HepG2 (cell line): ENCODE measurements around the gene IL26. TPM values are rescaled to one million over a fixed set of nuclear protein-coding genes. Genes with fewer than 3 reads are reported as not detected.

Experiments used
- ATAC-seq: fragments of 200-7000 bp; cut with Tn5 transposase; 3 replicates; pipeline ENCODE4 v1.9.1; 2020; ENCODE audit warnings: mild to moderate bottlenecking, moderate library complexity
- BruUV-seq: library from RNA; stranded (reverse); fragments of 400-500 nt; replicated peaks from 2 replicates; lab custom pipeline; 2021; lab: Mats Ljungman, UMichigan
- CTCF ChIA-PET: fragments of 300-600 bp; formaldehyde crosslinking; extraction: SDS; loops from one replicate; lab custom pipeline; 2021; ENCODE audit warnings: low total read pairs, inconsistent platforms, low intra/inter-chr PET ratio; lab: Yijun Ruan, JAX
- POLR2A ChIA-PET: fragments of 350-600 bp; sonication (Branson Sonifier 250); formaldehyde crosslinking; loops from one replicate; lab custom pipeline; 2020; ENCODE audit warnings: antibody characterized with exemption, inconsistent platforms; lab: Yijun Ruan, JAX
- DNase-seq: peaks from one replicate; pipeline ENCODE4 v3.0.0-alpha.2; 2015; ENCODE audit warnings: low spot score
- FAIRE-seq: peaks from 3 replicates; lab custom pipeline; 2011; peaks lifted over from hg19 to GRCh38; lab: Jason Lieb, UNC
- H2AFZ ChIP-seq: one replicate; pipeline ENCODE4 v1.6.1; 2011; ENCODE audit warnings: low read length, inconsistent platforms
- H3K27ac ChIP-seq: fragments of 300-600 bp; 3 replicates; pipeline ENCODE4 v1.8.0; 2011; ENCODE audit warnings: mixed run types, mild to moderate bottlenecking, mixed read lengths, low read length, inconsistent platforms; ENCODE audit not compliant: insufficient read depth; ENCODE audit errors: extremely low read length
- H3K27me3 ChIP-seq, 2 experiments: fragments of 200-600 bp in 1 of 2; 2 replicates in 1 of 2; 3 replicates in 1 of 2; pipeline versions ENCODE4 v1.6.0 to v1.8.0; 2011; ENCODE audit warnings: low read length in 2 of 2, mild to moderate bottlenecking in 2 of 2, moderate library complexity in 2 of 2, inconsistent platforms in 1 of 2; ENCODE audit not compliant: insufficient read depth in 2 of 2, control insufficient read depth in 1 of 2
- H3K36me3 ChIP-seq, 2 experiments: fragments of 200-600 bp in 1 of 2; replicated peaks in 1 of 2; 2 replicates in 1 of 2; 3 replicates in 1 of 2; pipeline versions ENCODE4 v1.5.1 to v1.8.0; 2011; ENCODE audit warnings: low read length in 2 of 2, inconsistent platforms in 1 of 2; ENCODE audit not compliant: insufficient read depth in 2 of 2, control insufficient read depth in 1 of 2
- H3K4me1 ChIP-seq: 2 replicates; pipeline ENCODE4 v1.5.1; 2012; ENCODE audit warnings: low read length, inconsistent platforms; ENCODE audit not compliant: insufficient read depth
- H3K4me2 ChIP-seq: 2 replicates; pipeline ENCODE4 v1.6.0; 2011; ENCODE audit warnings: low read depth, low read length, inconsistent platforms
- H3K4me3 ChIP-seq, 3 experiments: fragments of 200-600 bp in 1 of 3; sonication (generic), shearing (Covaris generic) in 1 of 3; replicated peaks in 1 of 3; 2 replicates each; pipeline ENCODE4 v1.5.1; 2011 to 2016; ENCODE audit warnings: low read length in 3 of 3, inconsistent platforms in 2 of 3, low read depth in 2 of 3, mild to moderate bottlenecking in 2 of 3, control low read depth in 1 of 3, mixed read lengths in 1 of 3; ENCODE audit not compliant: insufficient read depth in 1 of 3
- H3K79me2 ChIP-seq: one replicate; pipeline ENCODE4 v1.6.1; 2011; ENCODE audit warnings: low read length, inconsistent platforms; ENCODE audit not compliant: insufficient read depth
- H3K9ac ChIP-seq: 2 replicates; pipeline ENCODE4 v1.6.0; 2011; ENCODE audit warnings: mild to moderate bottlenecking, low read depth, low read length, inconsistent platforms; ENCODE audit not compliant: insufficient read depth
- H3K9me3 ChIP-seq: 2 replicates; pipeline ENCODE4 v1.5.1; 2012; ENCODE audit warnings: mild to moderate bottlenecking, low read length
- H4K20me1 ChIP-seq: 2 replicates; pipeline ENCODE4 v1.6.0; 2011; ENCODE audit warnings: inconsistent platforms, mild to moderate bottlenecking, low read length, moderate library complexity; ENCODE audit not compliant: insufficient read depth
- GPN1 ChIP-seq: sonication (generic); formaldehyde crosslinking; IDR thresholded peaks from 2 replicates; pipeline ENCODE4 v1.5.1; 2020; ENCODE audit warnings: missing genetic modification reagents, borderline replicate concordance
- RBAK ChIP-seq: sonication (generic); formaldehyde crosslinking; IDR thresholded peaks from 2 replicates; pipeline ENCODE4 v1.5.1; 2020; ENCODE audit warnings: mild to moderate bottlenecking, missing genetic modification reagents
- SETDB1 ChIP-seq: sonication (generic); formaldehyde crosslinking; IDR thresholded peaks from 2 replicates; pipeline ENCODE4 v1.5.1; 2020; ENCODE audit warnings: missing genetic modification reagents, mild to moderate bottlenecking, borderline replicate concordance
- ZKSCAN8 ChIP-seq: IDR thresholded peaks from 2 replicates; pipeline ENCODE4 v1.6.1; 2016; ENCODE audit warnings: borderline replicate concordance, missing genetic modification reagents, missing compliant biosample characterization
- ZSCAN20 ChIP-seq: sonication (generic); formaldehyde crosslinking; IDR thresholded peaks from 2 replicates; pipeline ENCODE4 v1.4.0; 2020; ENCODE audit warnings: missing genetic modification reagents, mild to moderate bottlenecking, borderline replicate concordance
- ZSCAN22 ChIP-seq: sonication (generic); formaldehyde crosslinking; IDR thresholded peaks from 2 replicates; pipeline ENCODE4 v1.4.0; 2020; ENCODE audit warnings: mild to moderate bottlenecking, missing genetic modification reagents
- WGBS: methylation state at CpG from one replicate; pipeline ENCODE4 v1.1.6; 2017; ENCODE audit warnings: low lambda C conversion rate; 5-methylcytosine and 5-hydroxymethylcytosine counted together
- in situ Hi-C: cut with HindIII; loops from 2 replicates; pipeline ENCODE4 v1.10.0; 2017; ENCODE audit warnings: low pct_unique_long_range_greater_than_20kb; ENCODE audit not compliant: extremely low pct_ligation_motif_present
- intact Hi-C: fragments of 100-400 bp; cut with micrococcal nuclease; formaldehyde crosslinking; loops from one replicate; pipeline ENCODE4 v1.10.0; 2022; ENCODE audit not compliant: unreplicated experiment
- polyA plus RNA-seq, 8 experiments: library from polyadenylated mRNA; depleted of rRNA in 3 of 8; stranded (reverse) in 7 of 8; unstranded in 1 of 8; fragments of >200 nt; fragmentation: Illumina TruSeq in 4 of 8; extraction: Trizol in 4 of 8; gene quantifications; 2 replicates each; pipeline versions ENCODE4 v1.2.1 to v1.2.3, GENCODE V29; 2011 to 2016; ENCODE audit warnings: low read depth in 4 of 8, missing spikeins in 1 of 8, mixed read lengths in 1 of 8; ENCODE audit not compliant: insufficient read depth in 1 of 8
- total RNA-seq, 5 experiments: library from RNA; depleted of rRNA; stranded (reverse); fragments of >200 nt; fragmentation: Illumina TruSeq; extraction: Trizol; gene quantifications; 2 replicates each; pipeline ENCODE4 v1.2.3, GENCODE V29; 2016; ENCODE audit warnings: low read depth in 1 of 5
- TF ChIP-seq, protein P1 (sequence below): sonication (generic); formaldehyde crosslinking; IDR thresholded peaks from 2 replicates; pipeline ENCODE4 v1.8.1; 2022; ENCODE audit warnings: mild to moderate bottlenecking, missing genetic modification reagents
- TF ChIP-seq, protein P2 (sequence below): sonication (generic); formaldehyde crosslinking; IDR thresholded peaks from 2 replicates; pipeline ENCODE4 v1.4.0; 2020; ENCODE audit warnings: mild to moderate bottlenecking, missing genetic modification reagents

The IL26 gene
- total and polyA plus RNA-seq, 2 of the 13 experiments (the other 11 are each of a cell fraction or from before 2014, with no cell fraction given) = not detected

DNA sequence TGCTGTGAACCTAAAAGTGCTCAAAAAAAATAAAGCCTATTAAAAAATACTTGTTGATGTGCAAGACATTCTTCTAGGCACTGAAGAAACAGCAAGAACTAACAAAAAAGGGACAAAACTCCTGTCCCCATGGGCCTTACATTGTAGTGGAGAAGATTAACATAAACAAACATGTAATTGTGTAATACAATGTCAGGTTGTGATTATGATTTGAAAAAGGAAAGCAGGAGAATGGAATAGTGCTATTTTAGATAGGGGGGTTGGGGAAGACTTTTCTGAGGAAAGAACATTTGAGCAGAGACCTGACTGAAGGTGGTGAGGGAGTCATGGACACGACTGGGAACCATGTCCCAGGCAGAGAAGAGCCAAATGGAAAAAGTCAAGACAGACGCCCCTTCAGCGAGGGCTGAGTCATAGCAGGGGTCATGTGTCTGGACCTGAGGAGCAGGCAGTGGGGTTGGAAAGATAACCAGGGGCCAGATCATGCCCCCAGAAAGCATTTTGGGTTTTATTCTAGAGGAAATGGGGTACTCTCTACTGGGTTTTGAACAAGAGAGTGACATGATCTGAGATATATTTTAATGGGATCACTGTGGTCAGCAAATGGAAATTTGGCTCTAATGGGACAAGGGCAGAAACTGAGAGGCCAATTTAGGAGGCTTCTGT lies 46.7 kb downstream of the IL26 start:
- no peaks in the 10 kb centered on the region for H3K9me3 ChIP-seq
- ATAC-seq = no peak
- H4K20me1 ChIP-seq = no peaks in the 10 kb centered on the region
- no peaks in the 10 kb centered on the region for H3K27me3 ChIP-seq
- no peak overlapping the region for H3K9ac ChIP-seq
- no peak for DNase-seq
- H3K36me3 ChIP-seq = no peaks in the 10 kb centered on the region
- CTCF ChIA-PET = no interaction called here
- H3K27ac ChIP-seq = no peak overlapping the region
- POLR2A ChIA-PET = no interaction called here
- no peak for FAIRE-seq
- no peak overlapping the region for H3K4me3 ChIP-seq
- 2% methylated on average over 3 of the region's 3 CpGs for WGBS
- no peak for TF ChIP-seq ZSCAN22 (CRISPR knock-in tag)
- TF ChIP-seq ZKSCAN8 (CRISPR knock-in tag) = no peak
- TF ChIP-seq GPN1 (CRISPR knock-in tag) = no peak
- TF ChIP-seq, protein P1, sequence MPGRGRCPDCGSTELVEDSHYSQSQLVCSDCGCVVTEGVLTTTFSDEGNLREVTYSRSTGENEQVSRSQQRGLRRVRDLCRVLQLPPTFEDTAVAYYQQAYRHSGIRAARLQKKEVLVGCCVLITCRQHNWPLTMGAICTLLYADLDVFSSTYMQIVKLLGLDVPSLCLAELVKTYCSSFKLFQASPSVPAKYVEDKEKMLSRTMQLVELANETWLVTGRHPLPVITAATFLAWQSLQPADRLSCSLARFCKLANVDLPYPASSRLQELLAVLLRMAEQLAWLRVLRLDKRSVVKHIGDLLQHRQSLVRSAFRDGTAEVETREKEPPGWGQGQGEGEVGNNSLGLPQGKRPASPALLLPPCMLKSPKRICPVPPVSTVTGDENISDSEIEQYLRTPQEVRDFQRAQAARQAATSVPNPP (CRISPR knock-in tag) = no peak
- TF ChIP-seq ZSCAN20 (CRISPR knock-in tag) = no peak
- no peak for TF ChIP-seq SETDB1 (CRISPR knock-in tag)
- TF ChIP-seq, protein P2, sequence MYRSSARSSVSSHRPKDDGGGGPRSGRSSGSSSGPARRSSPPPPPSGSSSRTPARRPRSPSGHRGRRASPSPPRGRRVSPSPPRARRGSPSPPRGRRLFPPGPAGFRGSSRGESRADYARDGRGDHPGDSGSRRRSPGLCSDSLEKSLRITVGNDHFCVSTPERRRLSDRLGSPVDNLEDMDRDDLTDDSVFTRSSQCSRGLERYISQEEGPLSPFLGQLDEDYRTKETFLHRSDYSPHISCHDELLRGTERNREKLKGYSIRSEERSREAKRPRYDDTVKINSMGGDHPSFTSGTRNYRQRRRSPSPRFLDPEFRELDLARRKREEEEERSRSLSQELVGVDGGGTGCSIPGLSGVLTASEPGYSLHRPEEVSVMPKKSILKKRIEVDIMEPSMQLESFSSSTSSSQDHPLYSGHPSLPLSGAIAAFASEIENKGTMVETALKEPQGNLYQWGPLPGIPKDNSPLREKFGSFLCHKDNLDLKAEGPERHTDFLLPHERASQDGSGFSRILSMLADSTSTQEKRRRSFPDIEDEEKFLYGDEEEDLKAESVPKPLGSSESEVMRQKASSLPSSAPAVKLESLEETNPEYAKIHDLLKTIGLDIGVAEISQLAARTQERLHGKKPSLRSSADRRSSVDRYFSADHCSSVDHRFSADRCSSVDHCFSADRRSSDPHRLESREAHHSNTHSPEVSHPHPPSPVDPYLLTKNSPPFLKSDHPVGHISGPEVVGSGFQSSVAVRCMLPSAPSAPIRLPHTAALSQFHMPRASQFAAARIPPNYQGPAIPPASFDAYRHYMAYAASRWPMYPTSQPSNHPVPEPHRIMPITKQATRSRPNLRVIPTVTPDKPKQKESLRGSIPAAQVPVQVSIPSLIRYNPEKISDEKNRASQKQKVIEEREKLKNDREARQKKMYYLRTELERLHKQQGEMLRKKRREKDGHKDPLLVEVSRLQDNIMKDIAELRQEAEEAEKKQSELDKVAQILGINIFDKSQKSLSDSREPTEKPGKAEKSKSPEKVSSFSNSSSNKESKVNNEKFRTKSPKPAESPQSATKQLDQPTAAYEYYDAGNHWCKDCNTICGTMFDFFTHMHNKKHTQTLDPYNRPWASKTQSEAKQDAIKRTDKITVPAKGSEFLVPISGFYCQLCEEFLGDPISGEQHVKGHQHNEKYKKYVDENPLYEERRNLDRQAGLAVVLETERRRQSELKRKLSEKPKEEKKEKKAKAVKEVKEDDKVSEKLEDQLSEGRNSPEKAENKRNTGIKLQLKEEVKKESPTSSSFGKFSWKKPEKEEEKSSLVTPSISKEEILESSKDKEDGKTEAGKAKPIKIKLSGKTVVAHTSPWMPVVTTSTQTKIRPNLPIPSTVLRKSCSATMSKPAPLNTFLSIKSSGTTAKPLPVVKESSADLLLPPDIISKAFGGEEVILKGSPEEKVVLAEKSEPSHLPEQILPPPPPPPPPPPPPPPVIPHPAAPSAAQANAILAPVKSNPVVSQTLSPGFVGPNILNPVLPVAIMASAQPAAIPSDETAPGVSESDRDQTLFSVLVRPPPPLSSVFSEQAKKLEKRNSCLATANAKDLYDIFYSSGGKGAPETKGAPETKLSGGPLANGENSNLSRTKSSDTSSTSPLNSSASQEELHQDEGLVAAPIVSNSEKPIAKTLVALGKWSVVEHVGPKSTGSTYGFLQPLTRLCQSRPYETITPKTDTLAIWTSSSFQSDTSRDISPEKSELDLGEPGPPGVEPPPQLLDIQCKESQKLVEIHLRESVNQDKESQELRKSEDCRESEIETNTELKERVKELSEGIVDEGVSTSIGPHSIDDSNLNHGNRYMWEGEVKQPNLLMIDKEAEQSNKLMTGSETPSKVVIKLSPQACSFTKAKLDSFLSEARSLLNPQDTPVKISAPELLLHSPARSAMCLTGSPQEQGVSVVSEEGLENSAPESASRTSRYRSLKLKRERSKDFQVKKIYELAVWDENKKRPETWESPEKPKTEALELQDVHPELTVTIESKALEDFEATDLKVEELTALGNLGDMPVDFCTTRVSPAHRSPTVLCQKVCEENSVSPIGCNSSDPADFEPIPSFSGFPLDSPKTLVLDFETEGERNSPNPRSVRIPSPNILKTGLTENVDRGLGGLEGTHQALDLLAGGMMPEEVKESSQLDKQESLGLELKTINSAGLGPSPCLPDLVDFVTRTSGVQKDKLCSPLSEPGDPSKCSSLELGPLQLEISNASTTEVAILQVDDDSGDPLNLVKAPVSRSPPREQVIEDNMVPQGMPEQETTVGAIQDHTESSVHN (CRISPR knock-in tag) = no peak
- TF ChIP-seq RBAK = no peak
- H3K79me2 ChIP-seq = no peaks in the 10 kb centered on the region
- H3K4me1 ChIP-seq = 0 out of 2 replicates have a peak, but pooled peaks cover 8% of the 10 kb centered on the region
- BruUV-seq = no TSS peak
- in situ Hi-C loops = no loop called here
- no peak overlapping the region for H2AFZ ChIP-seq
- intact Hi-C loops = no loop called here
- H3K4me2 ChIP-seq = no peak overlapping the region
